ENCODE measurements around the gene GPR55. TPM values are rescaled to one million over a fixed set of nuclear protein-coding genes. Genes with fewer than 3 reads are reported as not detected.

Gene GPR55
- polyA plus RNA-seq, 4 donors: 0.22 to 1.6 (median 0.56) TPM

DNA sequence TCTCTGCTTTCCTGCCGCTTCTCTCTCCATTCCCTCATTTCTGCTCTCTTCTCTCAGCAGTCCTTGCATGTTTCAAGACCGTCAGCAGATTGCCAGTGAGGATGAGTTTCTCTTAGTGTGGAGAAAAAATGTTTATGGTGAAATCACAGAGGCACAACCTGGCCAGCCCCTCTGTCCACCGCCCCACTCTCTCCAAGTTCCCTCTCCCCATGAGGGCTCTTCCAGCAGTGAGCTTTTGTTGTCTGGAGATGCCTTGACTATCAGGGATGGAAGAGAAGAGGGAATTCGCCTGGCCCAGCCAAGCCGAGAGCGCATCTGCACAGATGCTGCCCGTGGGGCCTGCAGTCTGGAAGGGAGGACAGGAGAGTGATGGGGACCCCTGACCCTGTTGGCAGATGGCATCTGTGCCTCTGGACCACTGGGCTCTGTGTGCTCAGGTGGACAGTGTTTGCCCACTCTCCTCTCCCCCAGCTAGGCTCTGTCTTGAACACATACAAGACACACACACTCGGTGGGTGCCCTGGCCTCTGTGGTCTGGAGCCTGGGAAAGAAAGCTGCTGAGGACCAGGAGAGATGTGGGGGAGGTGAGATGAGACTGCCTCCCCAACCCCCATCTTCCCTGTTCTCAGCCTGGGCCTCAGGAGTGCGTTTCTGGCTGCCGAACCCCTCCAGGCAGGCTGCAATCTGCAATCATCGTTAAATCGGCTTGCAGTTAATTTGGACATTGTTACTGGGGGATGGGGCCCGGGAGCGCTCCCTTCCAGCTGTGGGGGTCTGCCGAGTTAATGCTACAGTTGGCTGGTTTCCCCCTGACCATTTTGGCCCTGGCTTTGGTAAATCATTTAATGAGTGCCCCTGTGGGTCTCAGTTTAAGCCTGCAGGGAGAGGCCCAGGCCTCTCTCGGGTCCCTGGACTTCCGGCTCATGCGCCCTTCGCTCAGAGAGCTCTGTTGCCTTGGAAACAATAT is 55.8 kb downstream of the GPR55 start:
- H3K9me3 ChIP-seq (ENCODE audit: control insufficient read depth in 2 of 2, insufficient read depth in 1 of 2, low read depth in 1 of 2, low read length in 1 of 2): no peaks in the 10 kb centered on the region
- peaks cover 0 to 76% (median 0%) of the 10 kb centered on the region in 3 donors for H3K36me3 ChIP-seq (ENCODE audit: control insufficient read depth in 3 of 3, insufficient read depth in 2 of 3, low read depth in 1 of 3, low read length in 3 of 3)
- no peaks in the 10 kb centered on the region for H3K27me3 ChIP-seq (ENCODE audit: control insufficient read depth in 3 of 3, insufficient read depth in 3 of 3, low read length in 3 of 3)
- H3K4me3 ChIP-seq (ENCODE audit: low read depth in 1 of 3, low read length in 3 of 3): peak overlapping the region in 1 of 3 donors; percentile 14
- H3K27ac ChIP-seq (ENCODE audit: low read depth in 1 of 3, low read length in 2 of 3): peak overlapping the region in 2 of 3 donors; percentile 48 to 80
- DNase-seq: peak in 1 of 2 donors; percentile 79
- H3K4me1 ChIP-seq (ENCODE audit: control insufficient read depth in 3 of 3, insufficient read depth in 2 of 3, low read depth in 1 of 3, low read length in 2 of 3): peaks cover 2 to 76% (median 10%) of the 10 kb centered on the region in 3 donors
- no peak for FAIRE-seq
- 68 to 90% (median 83%) methylated on average over 19 of the region's 19 CpGs for WGBS, 3 donors

GRCh38 chr2:230868161-230868946 is 56.7 kb downstream of the GPR55 start:
- WGBS, 3 donors: 71 to 92% (median 90%) methylated on average over 14 to 15 of the region's 15 CpGs
- peaks cover 2 to 74% (median 10%) of the 10 kb centered on the region in 3 donors for H3K4me1 ChIP-seq (ENCODE audit: control insufficient read depth in 3 of 3, insufficient read depth in 2 of 3, low read depth in 1 of 3, low read length in 2 of 3)
- peak overlapping the region in 1 of 3 donors; percentile 80 for H3K27ac ChIP-seq (ENCODE audit: low read depth in 1 of 3, low read length in 2 of 3)
- DNase-seq (peak in 1 of 2 donors; percentile 47), FAIRE-seq (no peak)
- H3K36me3 ChIP-seq (ENCODE audit: control insufficient read depth in 3 of 3, insufficient read depth in 2 of 3, low read depth in 1 of 3, low read length in 3 of 3): peaks cover 0 to 67% (median 0%) of the 10 kb centered on the region in 3 donors
- no peaks in the 10 kb centered on the region for H3K9me3 ChIP-seq (ENCODE audit: control insufficient read depth in 2 of 2, insufficient read depth in 1 of 2, low read depth in 1 of 2, low read length in 1 of 2)
- H3K4me3 ChIP-seq (ENCODE audit: low read depth in 1 of 3, low read length in 3 of 3): no peak overlapping the region
- no peaks in the 10 kb centered on the region for H3K27me3 ChIP-seq (ENCODE audit: control insufficient read depth in 3 of 3, insufficient read depth in 3 of 3, low read length in 3 of 3)

DNA sequence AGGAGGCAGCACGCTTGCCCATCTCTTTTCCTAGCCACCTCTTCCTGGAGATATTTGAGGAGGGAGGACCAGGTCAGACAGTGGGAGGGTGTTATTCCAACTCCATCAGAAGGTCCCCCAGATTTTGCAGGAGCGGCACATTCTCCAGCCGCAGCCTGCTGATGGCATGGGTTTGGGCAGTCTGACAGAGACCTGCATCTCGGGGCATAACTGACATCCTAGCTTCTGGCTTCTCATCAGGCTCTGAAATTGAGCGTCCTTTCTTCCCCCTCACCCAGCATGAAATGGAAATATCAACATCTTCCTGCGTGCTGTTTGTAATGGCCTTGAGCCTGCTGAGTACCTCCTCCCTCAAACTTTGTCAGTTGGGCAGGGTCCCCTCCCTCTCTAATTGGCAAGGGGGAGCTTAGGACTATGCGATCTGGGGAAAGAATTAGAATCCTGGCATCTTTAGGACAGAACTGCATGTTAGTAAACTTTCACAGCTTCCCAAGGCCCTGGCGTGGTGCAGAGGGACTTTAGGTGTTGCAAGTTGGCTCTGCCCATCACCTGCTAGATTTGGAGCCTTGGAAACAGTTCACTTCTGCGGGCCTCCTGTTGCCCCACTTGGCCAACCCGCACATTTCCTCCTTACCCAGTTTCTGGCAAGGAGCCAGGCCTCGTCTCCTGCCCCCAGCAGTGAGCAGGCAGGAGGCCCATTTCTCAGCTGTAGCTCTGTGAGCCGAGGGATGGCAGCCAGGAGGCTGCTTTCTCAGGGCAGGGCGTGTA is 58.1 kb downstream of the GPR55 start:
- Histone ChIP-seq H3K4me1 (ENCODE audit: control insufficient read depth in 3 of 3, insufficient read depth in 2 of 3, low read depth in 1 of 3, low read length in 2 of 3) (peaks cover 2 to 64% (median 10%) of the 10 kb centered on the region in 3 donors), H3K27me3 (ENCODE audit: control insufficient read depth in 3 of 3, insufficient read depth in 3 of 3, low read length in 3 of 3) (peaks cover 0 to 2% (median 0%) of the 10 kb centered on the region in 3 donors), H3K36me3 (ENCODE audit: control insufficient read depth in 3 of 3, insufficient read depth in 2 of 3, low read depth in 1 of 3, low read length in 3 of 3) (peaks cover 0 to 53% (median 0%) of the 10 kb centered on the region in 3 donors), H3K4me3 (ENCODE audit: low read depth in 1 of 3, low read length in 3 of 3) (peak overlapping the region in 1 of 3 donors; percentile 93), H3K9me3 (ENCODE audit: control insufficient read depth in 2 of 2, insufficient read depth in 1 of 2, low read depth in 1 of 2, low read length in 1 of 2) (no peaks in the 10 kb centered on the region), H3K27ac (ENCODE audit: low read depth in 1 of 3, low read length in 2 of 3) (peak overlapping the region in 2 of 3 donors; percentile 38 to 80)
- peak; percentile 56 to 65 for DNase-seq
- no peak for FAIRE-seq
- WGBS, 3 donors: 33 to 43% (median 41%) methylated on average over 12 to 13 of the region's 13 CpGs

DNA sequence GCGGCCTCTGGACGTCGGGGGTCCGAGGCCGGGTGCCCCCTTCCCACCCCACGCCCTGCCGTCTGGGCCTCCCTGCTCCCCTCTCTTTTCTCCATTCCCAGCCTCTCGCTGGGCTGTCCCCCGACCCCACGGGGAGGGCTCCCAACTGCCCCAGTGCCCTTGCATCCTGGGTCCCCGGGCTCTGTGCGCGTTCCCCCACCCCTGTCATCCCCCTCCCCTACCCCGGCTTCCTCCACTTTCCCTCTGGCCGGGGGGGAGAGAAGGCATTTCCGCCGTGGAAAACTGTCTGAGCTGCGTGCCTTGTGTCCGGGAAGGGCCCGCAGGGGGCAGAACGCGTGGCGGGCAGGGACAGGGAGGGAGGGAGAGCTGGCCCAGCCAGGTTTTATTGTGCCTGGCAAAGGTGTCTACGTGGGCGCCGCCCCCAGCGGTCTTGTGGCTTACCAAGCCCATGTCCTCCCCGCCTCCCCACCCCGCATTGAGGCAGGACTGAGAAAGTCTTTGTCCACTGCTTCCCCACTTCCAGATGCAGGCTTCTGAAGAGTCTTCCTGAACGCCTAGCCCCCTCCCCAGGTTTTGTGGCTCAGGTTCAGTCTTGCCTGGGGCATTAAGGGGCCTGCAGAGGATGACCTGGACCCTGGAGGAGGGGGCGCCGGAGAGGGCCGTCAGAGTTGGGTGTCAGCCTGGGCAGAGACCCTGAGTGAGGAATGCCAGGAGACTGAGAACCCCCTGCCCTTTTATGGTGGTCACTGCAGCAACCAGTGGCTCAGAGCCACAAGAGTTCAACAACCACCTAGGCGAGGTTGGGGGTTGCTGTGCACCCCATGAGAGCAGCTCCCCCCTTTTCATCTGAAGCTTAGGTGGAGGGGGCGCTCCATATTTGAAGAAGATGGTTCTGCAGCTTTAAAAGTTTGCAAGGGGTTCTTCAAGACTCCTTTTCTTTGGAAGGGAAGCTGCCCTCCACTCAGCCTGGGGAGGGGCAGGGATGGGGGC is 59.0 kb downstream of the GPR55 start:
- peak overlapping the region; percentile 5 to 80 (median 38) for H3K27ac ChIP-seq (ENCODE audit: low read depth in 1 of 3, low read length in 2 of 3)
- FAIRE-seq (no peak), DNase-seq (peak; percentile 74 to 89)
- no peaks in the 10 kb centered on the region for H3K9me3 ChIP-seq (ENCODE audit: control insufficient read depth in 2 of 2, insufficient read depth in 1 of 2, low read depth in 1 of 2, low read length in 1 of 2)
- peak overlapping the region; percentile 82 to 93 (median 88) for H3K4me3 ChIP-seq (ENCODE audit: low read depth in 1 of 3, low read length in 3 of 3)
- peaks cover 0 to 44% (median 0%) of the 10 kb centered on the region in 3 donors for H3K36me3 ChIP-seq (ENCODE audit: control insufficient read depth in 3 of 3, insufficient read depth in 2 of 3, low read depth in 1 of 3, low read length in 3 of 3)
- H3K4me1 ChIP-seq (ENCODE audit: control insufficient read depth in 3 of 3, insufficient read depth in 2 of 3, low read depth in 1 of 3, low read length in 2 of 3): peaks cover 2 to 55% (median 10%) of the 10 kb centered on the region in 3 donors
- peaks cover 0 to 2% (median 0%) of the 10 kb centered on the region in 3 donors for H3K27me3 ChIP-seq (ENCODE audit: control insufficient read depth in 3 of 3, insufficient read depth in 3 of 3, low read length in 3 of 3)
- WGBS, 3 donors: 12 to 16% (median 14%) methylated on average over 32 to 35 of the region's 35 CpGs

DNA sequence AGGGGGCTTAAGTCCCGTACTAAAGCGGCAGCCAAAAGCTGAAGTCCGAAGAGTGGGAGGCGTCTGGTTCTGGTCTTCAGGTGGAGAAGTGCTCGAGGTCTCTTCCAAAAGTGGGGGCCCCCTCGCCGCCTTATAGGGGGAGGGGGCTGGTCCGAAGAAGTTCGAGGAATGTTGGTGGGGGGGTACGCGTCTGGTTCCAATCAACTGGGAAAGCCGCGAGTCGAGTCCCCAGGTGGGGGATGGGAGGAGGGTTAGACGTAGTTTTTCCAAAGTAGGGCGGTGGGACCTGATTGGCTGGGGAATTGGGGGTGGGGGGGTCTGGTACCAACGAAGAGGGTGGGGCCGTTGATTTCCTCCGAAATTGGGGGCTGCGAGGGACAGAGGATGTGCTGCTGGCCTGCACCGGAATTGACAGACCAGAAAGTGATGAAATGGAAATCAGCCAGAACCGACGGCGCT is 59.7 kb downstream of the GPR55 start:
- Histone ChIP-seq H3K27me3 (ENCODE audit: control insufficient read depth in 3 of 3, insufficient read depth in 3 of 3, low read length in 3 of 3) (peaks cover 0 to 2% (median 0%) of the 10 kb centered on the region in 3 donors), H3K27ac (ENCODE audit: low read depth in 1 of 3, low read length in 2 of 3) (peak overlapping the region; percentile 34 to 80 (median 62)), H3K4me1 (ENCODE audit: control insufficient read depth in 3 of 3, insufficient read depth in 2 of 3, low read depth in 1 of 3, low read length in 2 of 3) (peaks cover 2 to 48% (median 5%) of the 10 kb centered on the region in 3 donors), H3K9me3 (ENCODE audit: control insufficient read depth in 2 of 2, insufficient read depth in 1 of 2, low read depth in 1 of 2, low read length in 1 of 2) (no peaks in the 10 kb centered on the region), H3K4me3 (ENCODE audit: low read depth in 1 of 3, low read length in 3 of 3) (peak overlapping the region; percentile 82 to 93 (median 88)), H3K36me3 (ENCODE audit: control insufficient read depth in 3 of 3, insufficient read depth in 2 of 3, low read depth in 1 of 3, low read length in 3 of 3) (peaks cover 0 to 37% (median 0%) of the 10 kb centered on the region in 3 donors)
- no peak for FAIRE-seq
- DNase-seq: no peak
- 1 to 2% (median 2%) methylated on average over 24 of the region's 24 CpGs for WGBS, 3 donors

DNA sequence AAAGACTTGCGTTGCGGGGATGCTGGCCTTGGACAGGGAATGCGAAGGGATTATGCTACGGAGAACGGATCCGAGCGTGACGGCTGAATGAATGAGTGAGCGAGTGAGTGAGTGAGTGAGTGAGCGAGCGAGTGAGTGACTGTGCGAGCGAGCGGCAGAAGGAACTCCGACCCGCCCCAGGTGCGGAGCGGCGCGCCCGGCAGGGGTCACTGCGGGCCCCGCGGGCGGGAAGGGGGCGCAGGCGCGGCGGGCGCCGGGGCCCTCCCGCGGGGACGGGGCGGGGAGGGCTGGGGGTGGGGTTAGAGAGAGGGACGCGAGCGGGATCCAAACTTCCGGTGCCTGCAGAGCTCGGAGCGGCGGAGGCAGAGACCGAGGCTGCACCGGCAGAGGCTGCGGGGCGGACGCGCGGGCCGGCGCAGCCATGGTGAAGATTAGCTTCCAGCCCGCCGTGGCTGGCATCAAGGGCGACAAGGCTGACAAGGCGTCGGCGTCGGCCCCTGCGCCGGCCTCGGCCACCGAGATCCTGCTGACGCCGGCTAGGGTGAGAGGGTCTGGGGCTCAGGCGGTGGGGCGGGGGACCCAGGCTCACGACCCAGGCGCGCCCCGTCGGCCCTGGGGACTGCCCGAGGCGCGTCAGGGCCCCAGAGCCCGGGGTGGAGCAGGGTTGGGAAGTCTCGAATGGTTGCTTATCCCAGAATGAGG is 60.3 kb downstream of the GPR55 start, which contains the start of gene ITM2C:
TSS of gene ITM2C (plus strand) at position 338 of the 702 bp plus-strand sequence. CDS start at position 422, 84 bp downstream.
- Histone ChIP-seq H3K36me3 (ENCODE audit: control insufficient read depth in 3 of 3, insufficient read depth in 2 of 3, low read depth in 1 of 3, low read length in 3 of 3) (peaks cover 0 to 32% (median 0%) of the 10 kb centered on the region in 3 donors), H3K27ac (ENCODE audit: low read depth in 1 of 3, low read length in 2 of 3) (peak within 1 kb of the TSS; percentile 34 to 80 (median 62)), H3K4me3 (ENCODE audit: low read depth in 1 of 3, low read length in 3 of 3) (peak within 1 kb of the TSS; percentile 82 to 93 (median 88)), H3K9me3 (ENCODE audit: control insufficient read depth in 2 of 2, insufficient read depth in 1 of 2, low read depth in 1 of 2, low read length in 1 of 2) (no peaks in the 10 kb centered on the region), H3K4me1 (ENCODE audit: control insufficient read depth in 3 of 3, insufficient read depth in 2 of 3, low read depth in 1 of 3, low read length in 2 of 3) (peaks cover 2 to 42% (median 5%) of the 10 kb centered on the region in 3 donors), H3K27me3 (ENCODE audit: control insufficient read depth in 3 of 3, insufficient read depth in 3 of 3, low read length in 3 of 3) (peaks cover 0 to 2% (median 0%) of the 10 kb centered on the region in 3 donors)
- 1% methylated on average over 50 to 76 of the region's 76 CpGs for WGBS, 3 donors
- FAIRE-seq: no peak
- DNase-seq: peak; percentile 82 to 91
